Loucy (cell line): ENCODE data around the gene C10orf71.

Experiments
- H2AFZ ChIP-seq: fragments of 200-600 bp; sonication (generic); 2 replicates; pipeline ENCODE4 v1.6.0; 2016; ENCODE audit warnings: antibody characterized with exemption, mild to moderate bottlenecking, low read length, moderate library complexity
- H3F3A ChIP-seq: fragments of 200-600 bp; 2 replicates; pipeline ENCODE4 v1.6.0; 2016; ENCODE audit warnings: antibody characterized with exemption, low read depth, mild to moderate bottlenecking
- H3K27me3 ChIP-seq: fragments of 200-600 bp; sonication (generic); 2 replicates; pipeline ENCODE4 v1.6.1; 2014; ENCODE audit warnings: low read length, mild to moderate bottlenecking; ENCODE audit not compliant: insufficient read depth, poor library complexity, severe bottlenecking
- H3K36me3 ChIP-seq: fragments of 200-600 bp; sonication (generic); 2 replicates; pipeline ENCODE4 v1.6.1; 2016; ENCODE audit warnings: low read length; ENCODE audit not compliant: insufficient read depth
- H3K4me1 ChIP-seq: fragments of 200-600 bp; sonication (generic); 2 replicates; pipeline ENCODE4 v1.5.1; 2014; ENCODE audit warnings: low read length, mild to moderate bottlenecking; ENCODE audit not compliant: insufficient read depth, poor library complexity, severe bottlenecking
- H3K4me2 ChIP-seq: fragments of 200-600 bp; sonication (generic); 2 replicates; pipeline ENCODE4 v1.6.0; 2014; ENCODE audit warnings: antibody characterized with exemption, low read length, low read depth, mild to moderate bottlenecking; ENCODE audit not compliant: poor library complexity, severe bottlenecking
- H3K4me3 ChIP-seq: fragments of 200-600 bp; sonication (generic); 2 replicates; pipeline ENCODE4 v1.5.1; 2014; ENCODE audit warnings: low read length, mild to moderate bottlenecking, mixed read lengths; ENCODE audit not compliant: poor library complexity, severe bottlenecking
- H3K79me2 ChIP-seq: fragments of 200-600 bp; sonication (generic); 2 replicates; pipeline ENCODE4 v1.6.1; 2014; ENCODE audit warnings: low read length; ENCODE audit not compliant: insufficient read depth
- H3K9ac ChIP-seq: fragments of 200-600 bp; sonication (generic); 2 replicates; pipeline ENCODE4 v1.6.0; 2014; ENCODE audit warnings: mild to moderate bottlenecking, low read depth, low read length, moderate library complexity; ENCODE audit not compliant: poor library complexity, severe bottlenecking
- H3K9me2 ChIP-seq: fragments of 200-600 bp; sonication (generic); replicated peaks from 2 replicates; pipeline ENCODE4 v1.6.1; 2016; ENCODE audit warnings: low read depth, low read length, mixed read lengths
- H3K9me3 ChIP-seq: fragments of 200-600 bp; sonication (generic); 2 replicates; pipeline ENCODE4 v1.6.1; 2014; ENCODE audit warnings: mild to moderate bottlenecking, antibody characterized with exemption, low read length, low read depth; ENCODE audit not compliant: insufficient read depth
- H4K20me1 ChIP-seq: fragments of 200-600 bp; sonication (generic); 2 replicates; pipeline ENCODE4 v1.6.0; 2014; ENCODE audit warnings: antibody characterized with exemption, low read length, mild to moderate bottlenecking; ENCODE audit not compliant: insufficient read depth, poor library complexity, severe bottlenecking
- CTCF ChIP-seq: fragments of 200-600 bp; sonication (generic); conservative IDR thresholded peaks from 2 replicates; pipeline ENCODE4 v1.5.1; 2014; ENCODE audit warnings: mild to moderate bottlenecking, antibody characterized with exemption, low read length
- EZH2phosphoT487 ChIP-seq: fragments of 200-600 bp; IDR thresholded peaks from 2 replicates; pipeline ENCODE4 v1.6.1; 2018; ENCODE audit warnings: antibody characterized with exemption, mild to moderate bottlenecking, moderate library complexity, borderline replicate concordance

C10orf71 gene

DNA sequence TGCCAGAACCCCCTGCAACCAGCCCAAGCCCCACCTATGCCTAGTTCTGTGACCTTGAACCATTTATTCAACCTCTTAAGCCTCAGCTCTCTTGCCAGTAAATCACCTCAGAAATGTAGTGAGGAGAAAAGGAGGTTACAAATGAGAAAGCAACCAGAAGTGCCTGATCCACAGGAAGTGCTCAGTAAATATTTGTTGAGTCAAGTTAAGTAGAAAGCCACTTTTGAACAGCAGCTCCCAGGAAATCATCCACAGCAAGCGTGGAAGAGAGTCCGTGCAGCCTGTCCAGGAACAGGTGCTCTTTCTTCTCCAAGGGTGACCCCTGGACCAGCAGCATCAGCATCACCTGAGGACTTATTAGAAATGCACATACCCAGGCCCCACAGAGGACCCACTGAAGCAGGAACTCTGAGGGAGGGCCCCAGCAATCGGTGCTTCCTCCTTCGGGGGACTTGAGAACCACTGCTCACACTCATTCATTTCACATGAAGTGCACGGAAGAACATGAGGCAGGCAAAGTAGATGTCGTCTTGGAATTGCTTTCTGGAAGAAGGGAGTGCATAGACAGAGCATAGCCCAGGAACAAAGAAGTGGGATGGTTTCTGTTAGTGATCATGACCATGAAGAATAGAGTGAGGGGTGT is 6.3 kb upstream of the C10orf71 start:
- Histone ChIP-seq H3F3A (no peaks in the 10 kb centered on the region), H4K20me1 (no peaks in the 10 kb centered on the region), H3K9ac (no peak overlapping the region), H3K4me1 (no peaks in the 10 kb centered on the region), H3K9me2 (no peaks in the 10 kb centered on the region), H3K36me3 (no peaks in the 10 kb centered on the region), H2AFZ (no peak overlapping the region), H3K4me2 (no peak overlapping the region), H3K79me2 (no peaks in the 10 kb centered on the region), H3K4me3 (no peak overlapping the region), H3K27me3 (no peaks in the 10 kb centered on the region), H3K9me3 (no peaks in the 10 kb centered on the region)
- TF ChIP-seq CTCF (no peak), EZH2phosphoT487 (no peak)

DNA sequence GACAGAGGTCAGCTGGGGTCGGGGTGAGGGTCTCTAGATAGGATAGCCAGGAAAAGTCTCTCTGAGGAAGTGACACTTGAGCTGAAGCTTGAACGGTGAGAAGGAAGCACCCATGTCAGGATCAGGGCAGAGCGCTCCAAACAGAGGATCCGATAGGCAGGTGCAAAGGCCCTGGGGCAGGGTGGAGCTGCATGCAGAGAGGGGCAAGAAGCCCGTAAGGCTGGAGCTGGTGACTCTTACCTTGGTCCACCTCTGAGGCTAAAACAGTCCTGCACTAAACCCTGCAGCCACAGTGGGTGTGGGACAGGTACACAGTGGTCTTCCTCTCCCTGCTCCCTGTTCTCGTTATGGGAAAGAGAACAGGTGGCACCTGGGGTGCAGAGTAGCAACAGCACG is 5.8 kb upstream of the C10orf71 start:
- no peak overlapping the region for H2AFZ ChIP-seq
- H3K79me2 ChIP-seq = no peaks in the 10 kb centered on the region
- H3K9ac ChIP-seq = no peak overlapping the region
- no peaks in the 10 kb centered on the region for H3K9me2 ChIP-seq
- TF ChIP-seq EZH2phosphoT487 = no peak
- TF ChIP-seq CTCF = no peak
- no peak overlapping the region for H3K4me3 ChIP-seq
- H4K20me1 ChIP-seq = no peaks in the 10 kb centered on the region
- H3K36me3 ChIP-seq = no peaks in the 10 kb centered on the region
- no peaks in the 10 kb centered on the region for H3K4me1 ChIP-seq
- H3K4me2 ChIP-seq = no peak overlapping the region
- no peaks in the 10 kb centered on the region for H3K27me3 ChIP-seq
- H3F3A ChIP-seq = no peaks in the 10 kb centered on the region
- no peaks in the 10 kb centered on the region for H3K9me3 ChIP-seq

- H3F3A ChIP-seq = no peaks in the 10 kb centered on the region
- no peaks in the 10 kb centered on the region for H4K20me1 ChIP-seq
- H3K36me3 ChIP-seq = no peaks in the 10 kb centered on the region
- H3K27me3 ChIP-seq = no peaks in the 10 kb centered on the region
- H3K9me2 ChIP-seq = no peaks in the 10 kb centered on the region
- peaks cover 6% of the 10 kb centered on the region for H3K4me1 ChIP-seq
- H2AFZ ChIP-seq = no peak overlapping the region
- no peaks in the 10 kb centered on the region for H3K9me3 ChIP-seq
- H3K9ac ChIP-seq = no peak overlapping the region
- no peak overlapping the region for H3K4me2 ChIP-seq
- H3K4me3 ChIP-seq = no peak overlapping the region
- TF ChIP-seq CTCF = no peak
- no peak for TF ChIP-seq EZH2phosphoT487
- H3K79me2 ChIP-seq = no peaks in the 10 kb centered on the region
Measured at GRCh38 chr10:49294731-49295130, 4.2 kb upstream of the C10orf71 start.
